Stimulated activated CD8-positive, alpha-beta memory T cell treated with anti-CD3 and anti-CD28 coated beads, Interleukin-15, amount 100 ng/mL, for 1 hour (primary cell): ENCODE data around the gene TNS4.

Experiments
- DNase-seq: peaks from one replicate; pipeline ENCODE4 v3.0.0-alpha.2; 2020; ENCODE audit warnings: low read depth

TNS4 gene

GRCh38 chr17:40516581-40517285, 15.3 kb upstream of the TNS4 start:
- no peak for DNase-seq

GRCh38 chr17:40515491-40516041, 14.1 kb upstream of the TNS4 start:
- no peak for DNase-seq

GRCh38 chr17:40515011-40515410, 13.6 kb upstream of the TNS4 start:
- DNase-seq = no peak

- DNase-seq = no peak
Observed at GRCh38 chr17:40514013-40514875, 12.8 kb upstream of the TNS4 start.

GRCh38 chr17:40511667-40512220, 10.3 kb upstream of the TNS4 start:
- no peak for DNase-seq

GRCh38 chr17:40511136-40511535, 9.7 kb upstream of the TNS4 start:
- no peak for DNase-seq

GRCh38 chr17:40510328-40510648, 8.9 kb upstream of the TNS4 start:
- DNase-seq = no peak

GRCh38 chr17:40509626-40510327, 8.4 kb upstream of the TNS4 start:
- no peak for DNase-seq

GRCh38 chr17:40506786-40507185, 5.4 kb upstream of the TNS4 start:
- no peak for DNase-seq

GRCh38 chr17:40503154-40503553, 1.7 kb upstream of the TNS4 start:
- no peak for DNase-seq

- DNase-seq = no peak
Observed at GRCh38 chr17:40502716-40503115, 1.3 kb upstream of the TNS4 start.

- no peak for DNase-seq
Observed at GRCh38 chr17:40500709-40501108, 714 bp downstream of the TNS4 start.

- DNase-seq = no peak
Observed at GRCh38 chr17:40500190-40500589, 1.2 kb downstream of the TNS4 start.

- no peak for DNase-seq
Observed at GRCh38 chr17:40499551-40500189, 1.8 kb downstream of the TNS4 start.

- DNase-seq = no peak
Observed at GRCh38 chr17:40498281-40499084, 2.9 kb downstream of the TNS4 start.

- no peak for DNase-seq
Observed at GRCh38 chr17:40497695-40498094, 3.7 kb downstream of the TNS4 start.

GRCh38 chr17:40496634-40497420, 4.6 kb downstream of the TNS4 start:
- no peak for DNase-seq

GRCh38 chr17:40496170-40496569, 5.3 kb downstream of the TNS4 start:
- no peak for DNase-seq

GRCh38 chr17:40495140-40495539, 6.3 kb downstream of the TNS4 start:
- DNase-seq = no peak

GRCh38 chr17:40493697-40494096, 7.7 kb downstream of the TNS4 start:
- DNase-seq = no peak
